Measurements from ENCODE around the gene OR4N2.
"Not testable (repeated sequence)": the region's sequence is repeated elsewhere in the genome, so short reads cannot be mapped to it uniquely, and the experiment has no call there.

Gene OR4N2

GRCh38 chr14:19803470-19803869 is at the start of gene OR4N2:
OR4N2 (plus strand) TSS chr14:19803770; CDS start chr14:19827449, 23,679 bp downstream.
- H3K36me3 ChIP-seq (ENCODE audit: control insufficient read depth, insufficient read depth, low read length); H3K27me3 ChIP-seq (replicated peaks; ENCODE audit: control insufficient read depth, insufficient read depth, low read length); H3K4me3 ChIP-seq (replicated peaks; ENCODE audit: low read depth, low read length); DNase-seq (ENCODE audit: extremely low read depth, insufficient read length): not testable (repeated sequence)

- no peak for TF ChIP-seq CTCF (IDR thresholded peaks at IDR 0.05; ENCODE audit: insufficient read depth, low read length, poor library complexity, severe bottlenecking)
- Histone ChIP-seq H3K4me3 (replicated peaks; ENCODE audit: low read depth, low read length) (no peak overlapping the region), H3K36me3 (ENCODE audit: control insufficient read depth, insufficient read depth, low read length) (no peaks in the 10 kb centered on the region), H3K27me3 (replicated peaks; ENCODE audit: control insufficient read depth, insufficient read depth, low read length) (no peaks in the 10 kb centered on the region)
- DNase-seq (ENCODE audit: extremely low read depth, insufficient read length): no peak
Measured at GRCh38 chr14:19754172-19754571, 49.4 kb upstream of the OR4N2 start.

- H3K4me3 ChIP-seq (replicated peaks; ENCODE audit: low read depth, low read length); H3K36me3 ChIP-seq (ENCODE audit: control insufficient read depth, insufficient read depth, low read length); DNase-seq (ENCODE audit: extremely low read depth, insufficient read length); H3K27me3 ChIP-seq (replicated peaks; ENCODE audit: control insufficient read depth, insufficient read depth, low read length): not testable (repeated sequence)
Measured at GRCh38 chr14:19771491-19771890, 32.1 kb upstream of the OR4N2 start.

GRCh38 chr14:19771895-19772430 is 31.6 kb upstream of the OR4N2 start:
- H3K4me3 ChIP-seq (replicated peaks; ENCODE audit: low read depth, low read length): no peak overlapping the region
- no peak for TF ChIP-seq CTCF (IDR thresholded peaks at IDR 0.05; ENCODE audit: insufficient read depth, low read length, poor library complexity, severe bottlenecking)
- DNase-seq (ENCODE audit: extremely low read depth, insufficient read length): no peak
- H3K27me3 ChIP-seq (replicated peaks; ENCODE audit: control insufficient read depth, insufficient read depth, low read length): no peaks in the 10 kb centered on the region
- H3K36me3 ChIP-seq (ENCODE audit: control insufficient read depth, insufficient read depth, low read length): no peaks in the 10 kb centered on the region

GRCh38 chr14:19772454-19772853 is 31.1 kb upstream of the OR4N2 start:
- DNase-seq (ENCODE audit: extremely low read depth, insufficient read length); H3K36me3 ChIP-seq (ENCODE audit: control insufficient read depth, insufficient read depth, low read length): not testable (repeated sequence)

GRCh38 chr14:19773204-19773603 is 30.4 kb upstream of the OR4N2 start, which contains the start of gene OR4M1:
OR4M1 (plus strand) TSS chr14:19773504; CDS start chr14:19780323, 6,819 bp downstream.
- not testable (repeated sequence) for H3K27me3 ChIP-seq (replicated peaks; ENCODE audit: control insufficient read depth, insufficient read depth, low read length); H3K36me3 ChIP-seq (ENCODE audit: control insufficient read depth, insufficient read depth, low read length); H3K4me3 ChIP-seq (replicated peaks; ENCODE audit: low read depth, low read length); DNase-seq (ENCODE audit: extremely low read depth, insufficient read length)

More at GRCh38 chr14:19772454-19772853, 31.1 kb upstream of the OR4N2 start:
- not testable (repeated sequence) for H3K4me3 ChIP-seq (replicated peaks; ENCODE audit: low read depth, low read length); H3K27me3 ChIP-seq (replicated peaks; ENCODE audit: control insufficient read depth, insufficient read depth, low read length)

GRCh38 chr14:19775587-19775986 is 28.0 kb upstream of the OR4N2 start:
- no peak overlapping the region for H3K4me3 ChIP-seq (replicated peaks; ENCODE audit: low read depth, low read length)
- H3K36me3 ChIP-seq (ENCODE audit: control insufficient read depth, insufficient read depth, low read length): no peaks in the 10 kb centered on the region
- H3K27me3 ChIP-seq (replicated peaks; ENCODE audit: control insufficient read depth, insufficient read depth, low read length): no peaks in the 10 kb centered on the region
- no peak for TF ChIP-seq CTCF (IDR thresholded peaks at IDR 0.05; ENCODE audit: insufficient read depth, low read length, poor library complexity, severe bottlenecking)
- no peak for DNase-seq (ENCODE audit: extremely low read depth, insufficient read length)

- H3K27me3 ChIP-seq (replicated peaks; ENCODE audit: control insufficient read depth, insufficient read depth, low read length); H3K4me3 ChIP-seq (replicated peaks; ENCODE audit: low read depth, low read length); DNase-seq (ENCODE audit: extremely low read depth, insufficient read length); H3K36me3 ChIP-seq (ENCODE audit: control insufficient read depth, insufficient read depth, low read length): not testable (repeated sequence)
Measured at GRCh38 chr14:19785848-19786247, 17.7 kb upstream of the OR4N2 start.

GRCh38 chr14:19787318-19787717 is 16.3 kb upstream of the OR4N2 start:
- H3K27me3 ChIP-seq (replicated peaks; ENCODE audit: control insufficient read depth, insufficient read depth, low read length); H3K4me3 ChIP-seq (replicated peaks; ENCODE audit: low read depth, low read length); H3K36me3 ChIP-seq (ENCODE audit: control insufficient read depth, insufficient read depth, low read length); DNase-seq (ENCODE audit: extremely low read depth, insufficient read length): not testable (repeated sequence)

- not testable (repeated sequence) for H3K27me3 ChIP-seq (replicated peaks; ENCODE audit: control insufficient read depth, insufficient read depth, low read length); H3K36me3 ChIP-seq (ENCODE audit: control insufficient read depth, insufficient read depth, low read length); DNase-seq (ENCODE audit: extremely low read depth, insufficient read length)
Measured at GRCh38 chr14:19788150-19788549, 15.4 kb upstream of the OR4N2 start.

GRCh38 chr14:19796520-19797108 is 7.0 kb upstream of the OR4N2 start:
- not testable (repeated sequence) for DNase-seq (ENCODE audit: extremely low read depth, insufficient read length); H3K27me3 ChIP-seq (replicated peaks; ENCODE audit: control insufficient read depth, insufficient read depth, low read length)

More at GRCh38 chr14:19788150-19788549, 15.4 kb upstream of the OR4N2 start:
- H3K4me3 ChIP-seq (replicated peaks; ENCODE audit: low read depth, low read length): not testable (repeated sequence)

More at GRCh38 chr14:19796520-19797108, 7.0 kb upstream of the OR4N2 start:
- not testable (repeated sequence) for H3K4me3 ChIP-seq (replicated peaks; ENCODE audit: low read depth, low read length); H3K36me3 ChIP-seq (ENCODE audit: control insufficient read depth, insufficient read depth, low read length)

All from GM06990 (cell line).